ENCODE measurements around the gene STK33.

Gene STK33

GRCh38 chr11:8593935-8594909 is at the start of gene STK33:
STK33 (minus strand) TSS chr11:8594228; CDS start chr11:8474905, 119,323 bp downstream.
- peak in 13 of 56 donors; percentile 7 to 44 (median 18) for DNase-seq

GRCh38 chr11:8642196-8642841 is 48.3 kb upstream of the STK33 start:
- peak in 2 of 56 donors; percentile 11 to 24 for DNase-seq

- DNase-seq: no peak
Measured at GRCh38 chr11:8641332-8641731, 47.3 kb upstream of the STK33 start.

- DNase-seq: no peak
Measured at GRCh38 chr11:8640267-8640906, 46.4 kb upstream of the STK33 start.

- DNase-seq: no peak
Measured at GRCh38 chr11:8639655-8640054, 45.6 kb upstream of the STK33 start.

- DNase-seq: no peak
Measured at GRCh38 chr11:8638300-8638699, 44.3 kb upstream of the STK33 start.

- no peak for DNase-seq
Measured at GRCh38 chr11:8636127-8636526, 42.1 kb upstream of the STK33 start.

GRCh38 chr11:8634498-8634897 is 40.5 kb upstream of the STK33 start:
- DNase-seq: no peak

GRCh38 chr11:8631395-8632118 is 37.5 kb upstream of the STK33 start:
- no peak for DNase-seq

- no peak for DNase-seq
Measured at GRCh38 chr11:8624698-8625097, 30.7 kb upstream of the STK33 start.

GRCh38 chr11:8621147-8621546 is 27.1 kb upstream of the STK33 start:
- no peak for DNase-seq

GRCh38 chr11:8617063-8617462 is 23.0 kb upstream of the STK33 start:
- no peak for DNase-seq

GRCh38 chr11:8615291-8616032 is 21.4 kb upstream of the STK33 start:
- DNase-seq: no peak

- DNase-seq: no peak
Measured at GRCh38 chr11:8614497-8614896, 20.5 kb upstream of the STK33 start.

GRCh38 chr11:8613036-8613435 is 19.0 kb upstream of the STK33 start:
- DNase-seq: no peak

- no peak for DNase-seq
Measured at GRCh38 chr11:8612522-8612921, 18.5 kb upstream of the STK33 start.

- peak in 8 of 56 donors; percentile 2 to 13 (median 10) for DNase-seq
Measured at GRCh38 chr11:8610532-8611116, 16.6 kb upstream of the STK33 start.

GRCh38 chr11:8608652-8609051 is 14.6 kb upstream of the STK33 start:
- no peak for DNase-seq

- DNase-seq: no peak
Measured at GRCh38 chr11:8605971-8606563, 12.0 kb upstream of the STK33 start.
